ENCODE data around the gene CAMK4. TPM values are rescaled to one million over a fixed set of nuclear protein-coding genes. Genes with fewer than 3 reads are reported as not detected.

CAMK4 gene
- total RNA-seq, 1 donor from 2014 or later: 1.2 TPM

DNA sequence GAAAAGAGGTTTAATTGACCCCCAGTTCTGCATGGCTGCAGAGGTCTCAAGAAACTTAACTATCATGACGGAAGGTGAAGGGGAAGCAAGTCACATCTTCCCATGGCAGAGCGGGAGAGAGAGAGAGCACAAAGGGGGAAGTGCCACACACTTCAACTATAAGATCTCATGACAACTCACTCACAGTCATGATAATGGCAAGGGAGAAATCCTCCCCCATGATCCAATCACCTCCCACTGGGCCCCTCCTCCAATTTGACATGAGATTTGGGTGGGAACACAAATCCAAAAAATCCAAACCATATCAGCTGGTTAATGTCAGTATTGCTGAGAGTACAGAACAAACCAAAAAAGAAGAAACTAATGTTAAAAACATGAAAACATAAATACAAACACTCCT, 168.0 kb downstream of the CAMK4 start:
- Mint-ChIP-seq H3K9me3 (ENCODE audit: unreplicated experiment) (no peaks in the 10 kb centered on the region), H3K27ac (ENCODE audit: unreplicated experiment) (no peak overlapping the region), H3K4me1 (ENCODE audit: unreplicated experiment) (no peaks in the 10 kb centered on the region), H3K36me3 (ENCODE audit: unreplicated experiment) (no peaks in the 10 kb centered on the region), H3K4me3 (ENCODE audit: unreplicated experiment) (no peak overlapping the region), H3K27me3 (ENCODE audit: unreplicated experiment) (peaks cover 8% of the 10 kb centered on the region)
- no peak for TF ChIP-seq CTCF (IDR thresholded peaks at IDR 0.05)
- no peak for DNase-seq (ENCODE audit: extremely low spot score, unreplicated experiment)

GRCh38 chr5:111394586-111394985, 170.4 kb downstream of the CAMK4 start:
- H3K27me3 Mint-ChIP-seq (ENCODE audit: unreplicated experiment): peaks cover 8% of the 10 kb centered on the region
- no peak for TF ChIP-seq CTCF (IDR thresholded peaks at IDR 0.05)
- no peak overlapping the region for H3K27ac Mint-ChIP-seq (ENCODE audit: unreplicated experiment)
- H3K4me1 Mint-ChIP-seq (ENCODE audit: unreplicated experiment): no peaks in the 10 kb centered on the region
- H3K36me3 Mint-ChIP-seq (ENCODE audit: unreplicated experiment): no peaks in the 10 kb centered on the region
- no peaks in the 10 kb centered on the region for H3K9me3 Mint-ChIP-seq (ENCODE audit: unreplicated experiment)
- no peak overlapping the region for H3K4me3 Mint-ChIP-seq (ENCODE audit: unreplicated experiment)
- DNase-seq (ENCODE audit: extremely low spot score, unreplicated experiment): no peak

- Mint-ChIP-seq H3K27ac (ENCODE audit: unreplicated experiment) (no peak overlapping the region), H3K9me3 (ENCODE audit: unreplicated experiment) (no peaks in the 10 kb centered on the region), H3K27me3 (ENCODE audit: unreplicated experiment) (peaks cover 8% of the 10 kb centered on the region), H3K4me1 (ENCODE audit: unreplicated experiment) (no peaks in the 10 kb centered on the region), H3K36me3 (ENCODE audit: unreplicated experiment) (no peaks in the 10 kb centered on the region), H3K4me3 (ENCODE audit: unreplicated experiment) (no peak overlapping the region)
- no peak for DNase-seq (ENCODE audit: extremely low spot score, unreplicated experiment)
- no peak for TF ChIP-seq CTCF (IDR thresholded peaks at IDR 0.05)
Observed at GRCh38 chr5:111398013-111398412, 173.8 kb downstream of the CAMK4 start.

DNA sequence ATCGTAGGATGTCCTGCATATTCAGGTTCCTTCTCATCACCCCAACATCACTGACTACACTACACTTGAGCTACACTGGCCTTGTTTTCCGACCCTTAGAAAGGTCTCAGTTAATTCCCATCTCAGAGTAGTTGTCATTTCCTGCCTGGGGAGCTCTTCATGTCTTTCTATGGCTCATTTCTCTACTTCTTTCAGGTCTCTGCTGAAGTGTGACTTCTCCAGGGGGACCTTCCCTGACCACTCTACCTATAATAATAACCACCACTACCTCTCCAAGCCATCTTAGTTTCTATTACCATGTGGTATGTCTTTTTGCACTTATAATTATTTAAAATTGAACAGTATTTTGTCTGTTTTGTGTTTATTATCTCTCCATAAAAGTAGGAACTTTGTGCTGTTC, 174.9 kb downstream of the CAMK4 start:
- Mint-ChIP-seq H3K4me3 (ENCODE audit: unreplicated experiment) (no peak overlapping the region), H3K27me3 (ENCODE audit: unreplicated experiment) (peaks cover 8% of the 10 kb centered on the region), H3K36me3 (ENCODE audit: unreplicated experiment) (no peaks in the 10 kb centered on the region), H3K27ac (ENCODE audit: unreplicated experiment) (no peak overlapping the region), H3K9me3 (ENCODE audit: unreplicated experiment) (no peaks in the 10 kb centered on the region), H3K4me1 (ENCODE audit: unreplicated experiment) (no peaks in the 10 kb centered on the region)
- no peak for DNase-seq (ENCODE audit: extremely low spot score, unreplicated experiment)
- TF ChIP-seq CTCF (IDR thresholded peaks at IDR 0.05): no peak

GRCh38 chr5:111401906-111402305, 177.7 kb downstream of the CAMK4 start:
- H3K27me3 Mint-ChIP-seq (ENCODE audit: unreplicated experiment): peaks cover 8% of the 10 kb centered on the region
- H3K9me3 Mint-ChIP-seq (ENCODE audit: unreplicated experiment): no peaks in the 10 kb centered on the region
- H3K4me1 Mint-ChIP-seq (ENCODE audit: unreplicated experiment): no peaks in the 10 kb centered on the region
- no peak for TF ChIP-seq CTCF (IDR thresholded peaks at IDR 0.05)
- no peak overlapping the region for H3K4me3 Mint-ChIP-seq (ENCODE audit: unreplicated experiment)
- no peak overlapping the region for H3K27ac Mint-ChIP-seq (ENCODE audit: unreplicated experiment)
- no peak for DNase-seq (ENCODE audit: extremely low spot score, unreplicated experiment)
- H3K36me3 Mint-ChIP-seq (ENCODE audit: unreplicated experiment): no peaks in the 10 kb centered on the region

Measured in osteocyte (in vitro differentiated cells).